HCEC 1CT (cell line): Measurements from ENCODE around the gene RIPK4.
"Not testable (repeated sequence)": the region's sequence is repeated elsewhere in the genome, so short reads cannot be mapped to it uniquely, and the experiment has no call there.

Source experiments
- DNase-seq: peaks from one replicate; pipeline ENCODE4 v3.0.0-alpha.2; 2017

The RIPK4 gene

DNA sequence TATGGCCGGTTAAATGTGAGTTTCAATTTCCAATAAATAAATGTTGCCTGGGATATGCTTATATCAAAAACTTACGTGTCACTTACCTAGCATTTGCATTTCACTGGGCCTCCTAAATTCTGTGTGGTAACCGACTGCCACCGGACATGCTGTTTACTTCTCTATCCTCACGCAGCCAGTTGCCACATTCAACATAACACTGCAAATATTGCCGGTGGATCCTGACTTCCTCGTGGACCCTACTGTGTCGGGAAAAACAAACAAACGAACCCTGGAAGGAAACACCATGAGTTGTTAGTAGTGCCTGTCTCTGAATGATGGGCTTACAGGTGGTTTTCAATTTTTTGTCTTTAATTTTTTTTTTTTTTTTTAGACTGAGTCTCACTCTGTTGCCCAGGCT is 54.1 kb downstream of the RIPK4 start:
- no peak for DNase-seq

DNA sequence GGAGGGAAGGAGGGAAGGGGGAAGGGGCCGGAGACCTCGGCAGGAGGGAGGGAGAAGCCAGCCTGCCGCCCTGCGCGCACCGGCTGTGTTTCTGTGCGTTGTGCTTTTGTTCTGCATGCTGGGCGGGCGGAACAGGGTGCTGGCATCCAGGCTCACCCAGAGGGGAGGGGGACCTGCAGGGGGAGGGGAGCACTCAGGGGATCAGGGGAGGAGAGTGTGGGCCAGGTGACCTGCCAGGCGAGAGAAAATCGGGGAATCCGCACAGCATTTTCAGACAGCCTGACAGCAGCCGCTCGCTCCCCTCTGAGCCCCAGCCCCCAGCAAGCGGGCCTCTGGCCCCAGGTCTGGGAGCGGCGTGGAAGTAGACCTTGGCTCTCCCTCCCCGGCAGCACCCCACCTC is 54.7 kb downstream of the RIPK4 start:
- no peak for DNase-seq

DNA sequence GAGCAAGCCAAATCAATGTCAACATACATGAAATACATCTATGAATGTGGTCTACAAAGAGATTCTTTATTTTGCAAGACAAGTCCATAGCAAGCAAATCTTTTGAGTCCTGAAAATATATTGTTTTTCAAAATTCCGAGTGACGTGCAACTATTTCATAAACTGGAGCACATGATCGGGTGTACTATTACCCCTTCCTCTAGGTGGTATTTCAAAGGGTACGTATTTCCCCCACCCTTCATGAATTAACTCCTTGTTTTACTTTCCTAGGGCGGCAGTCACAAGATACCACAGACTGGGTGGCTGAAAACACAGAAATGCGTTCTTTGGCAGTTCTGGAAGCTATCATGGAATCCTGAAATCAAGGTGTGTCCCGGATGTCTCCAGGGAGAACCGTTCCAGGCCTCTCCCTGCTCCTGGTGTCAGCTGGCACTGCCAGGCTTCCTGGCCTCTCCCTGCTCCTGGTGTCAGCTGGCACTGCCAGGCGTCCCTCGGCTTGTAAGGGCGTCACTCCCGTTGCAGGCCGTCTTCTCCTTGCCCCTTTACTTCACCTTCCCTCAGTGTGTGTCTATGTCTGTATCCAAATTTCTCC is 55.3 kb downstream of the RIPK4 start:
- no peak for DNase-seq

DNA sequence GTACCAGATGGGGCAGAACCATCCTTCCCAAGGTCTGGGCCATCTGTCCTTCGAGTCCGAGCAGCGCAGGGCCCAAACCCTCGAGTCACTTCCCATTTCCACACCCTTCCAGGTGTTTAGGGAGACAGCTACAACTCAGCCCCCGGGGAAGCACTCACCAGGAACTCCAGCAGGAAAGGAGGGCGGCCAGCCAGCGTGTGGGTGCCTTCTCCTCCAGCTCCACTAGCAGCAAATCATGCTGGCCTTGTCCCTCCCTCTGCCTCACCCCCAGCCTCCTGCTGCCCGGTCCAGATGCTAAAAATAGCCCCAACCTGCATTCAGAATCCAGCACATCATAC is 56.1 kb downstream of the RIPK4 start:
- no peak for DNase-seq

DNA sequence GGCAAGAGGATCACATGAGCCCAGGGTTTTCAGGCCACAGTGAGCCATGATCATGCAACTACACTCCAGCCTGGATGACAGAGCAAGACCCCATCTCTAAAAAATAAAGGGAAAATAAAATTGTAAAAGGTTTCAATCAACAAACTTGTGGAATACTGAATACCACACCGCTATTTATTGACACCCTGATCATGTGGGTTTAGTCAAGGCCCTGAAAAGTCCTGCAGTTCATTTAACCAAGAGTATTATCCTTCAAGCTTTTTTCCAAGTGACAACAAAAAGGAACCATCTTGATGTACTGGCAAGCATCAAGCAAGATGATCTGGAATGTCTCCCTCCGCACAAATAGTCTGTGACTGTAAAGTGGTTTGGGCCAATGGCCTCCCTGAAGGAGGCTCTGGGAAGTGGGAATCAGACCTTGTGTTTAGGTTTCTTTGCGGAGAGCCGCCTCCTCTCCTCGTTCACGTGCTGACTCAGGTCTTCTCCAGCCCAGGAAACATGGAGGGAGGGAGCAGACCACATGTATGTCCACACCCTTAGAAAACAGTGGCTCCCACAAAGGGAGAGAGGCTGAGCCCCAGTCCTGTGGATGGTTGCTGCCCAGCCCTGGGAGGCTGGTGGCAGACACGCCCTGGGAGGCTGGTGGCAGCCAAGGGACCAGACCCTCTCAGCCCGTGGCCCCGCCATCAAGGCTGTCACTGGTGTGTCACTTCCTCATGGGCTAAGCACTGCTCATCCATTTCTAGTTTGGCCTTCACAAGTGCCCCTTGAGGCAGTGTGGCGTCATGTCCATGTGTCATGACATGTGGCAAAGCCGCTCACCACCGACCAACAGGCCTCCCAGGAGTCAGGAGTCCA is 56.7 kb downstream of the RIPK4 start:
- DNase-seq, result no peak

DNA sequence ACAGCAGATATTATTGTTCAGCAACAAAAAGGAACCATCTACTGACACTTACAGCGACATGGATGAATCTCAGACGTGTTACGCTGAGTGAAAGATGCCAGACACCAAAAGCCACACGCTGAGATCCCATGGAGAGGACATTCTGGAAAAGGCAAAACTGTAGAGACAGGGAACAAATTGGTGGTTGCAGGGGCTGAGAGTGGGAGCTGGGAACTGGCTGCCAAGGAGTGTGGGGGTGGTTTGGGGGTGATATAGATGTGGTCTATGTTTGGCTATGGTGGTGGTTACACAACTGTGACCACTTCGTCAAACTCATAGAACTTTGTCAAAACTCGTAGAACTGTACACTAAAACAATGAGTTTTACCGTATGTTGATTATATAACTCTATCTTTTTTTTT is 57.7 kb downstream of the RIPK4 start:
- no peak for DNase-seq

DNA sequence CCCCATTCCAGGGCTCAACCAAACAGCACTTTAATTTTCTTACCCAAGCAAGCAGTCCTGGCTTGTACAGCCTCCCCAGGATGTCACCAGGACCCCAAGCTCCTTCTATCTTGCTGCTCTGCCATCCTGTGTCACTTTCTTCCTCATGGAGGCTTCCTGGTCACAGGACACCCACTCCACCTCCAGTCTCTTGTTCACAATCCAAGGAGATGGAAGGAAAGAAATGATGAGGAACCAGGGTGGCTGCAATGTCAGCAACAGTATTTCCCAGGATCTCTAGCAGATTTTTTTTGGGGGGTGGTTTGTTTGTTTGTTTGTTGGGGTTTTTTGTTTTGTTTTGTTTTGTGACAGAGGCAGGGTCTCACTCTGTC is 58.9 kb downstream of the RIPK4 start:
- no peak for DNase-seq

DNA sequence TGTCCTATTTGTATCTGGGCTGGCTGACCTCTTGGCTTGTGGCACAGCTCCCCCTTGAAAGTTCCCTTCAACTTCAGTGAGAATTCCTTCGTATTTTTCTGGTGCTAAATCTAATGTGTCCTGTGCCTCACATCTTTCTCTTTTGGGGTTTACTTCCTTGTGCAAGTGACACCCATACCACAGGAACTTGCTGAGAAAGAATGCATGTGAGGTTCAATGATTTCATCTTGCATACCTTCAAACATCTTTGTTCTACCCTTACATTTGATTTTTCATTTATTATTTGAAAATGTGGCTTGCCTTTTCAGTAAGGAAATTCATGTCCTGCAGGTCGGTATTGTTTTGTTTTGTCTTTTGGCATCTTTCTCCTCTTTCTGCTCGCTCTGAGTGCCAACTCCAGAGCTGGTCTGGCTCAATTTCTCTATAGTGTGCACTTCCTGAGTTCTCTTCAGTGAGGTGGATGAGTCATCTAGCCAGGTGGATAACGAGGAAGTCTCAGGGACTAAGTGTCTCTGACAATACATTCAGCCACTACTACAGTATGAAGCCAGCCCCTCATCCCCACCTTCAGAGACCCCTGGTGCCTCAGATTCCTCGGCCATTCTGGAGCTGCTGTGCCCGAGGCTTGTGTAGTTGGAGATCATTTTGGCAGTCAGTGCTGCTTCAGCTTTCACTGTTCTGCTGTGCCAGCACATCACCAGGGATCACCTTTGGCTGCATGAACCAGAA is 59.5 kb downstream of the RIPK4 start:
- no peak for DNase-seq

DNA sequence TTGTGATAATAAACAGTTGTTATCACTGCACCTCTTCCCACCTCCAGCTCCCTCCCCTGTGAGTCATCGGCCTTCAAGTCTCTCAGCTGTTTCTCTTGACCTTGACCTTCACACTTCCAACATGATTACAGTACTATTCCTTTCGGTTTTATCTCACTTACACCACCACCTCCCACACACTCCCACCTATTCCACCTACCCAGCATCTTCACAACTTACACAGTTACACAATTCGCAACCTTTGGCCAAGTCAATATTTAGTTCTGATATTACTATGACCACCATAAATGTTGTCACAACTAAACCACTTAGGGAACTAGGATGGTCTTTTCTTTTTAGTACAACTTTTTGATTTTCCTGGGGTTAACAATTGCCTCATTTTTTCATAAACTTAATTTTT is 60.2 kb downstream of the RIPK4 start:
- DNase-seq, result no peak

DNA sequence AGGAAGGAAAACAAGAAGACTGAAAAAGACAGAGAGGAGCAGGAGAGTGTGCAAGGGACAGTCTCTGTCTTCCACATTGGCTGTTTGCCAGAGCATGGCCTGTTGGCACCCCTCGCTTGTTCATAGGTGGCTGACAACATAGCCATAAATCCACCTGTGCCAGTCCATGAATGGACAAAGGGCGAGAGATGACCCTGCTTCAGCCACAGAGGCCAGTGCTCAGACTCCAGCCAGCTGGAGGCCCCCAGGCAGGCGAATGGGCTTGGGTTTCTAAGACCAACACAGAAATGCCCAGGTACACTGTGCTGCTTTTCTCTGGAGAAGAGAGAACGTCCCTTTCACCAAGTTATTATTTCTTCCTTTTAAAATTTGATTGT is 60.6 kb downstream of the RIPK4 start:
- DNase-seq, result no peak

DNA sequence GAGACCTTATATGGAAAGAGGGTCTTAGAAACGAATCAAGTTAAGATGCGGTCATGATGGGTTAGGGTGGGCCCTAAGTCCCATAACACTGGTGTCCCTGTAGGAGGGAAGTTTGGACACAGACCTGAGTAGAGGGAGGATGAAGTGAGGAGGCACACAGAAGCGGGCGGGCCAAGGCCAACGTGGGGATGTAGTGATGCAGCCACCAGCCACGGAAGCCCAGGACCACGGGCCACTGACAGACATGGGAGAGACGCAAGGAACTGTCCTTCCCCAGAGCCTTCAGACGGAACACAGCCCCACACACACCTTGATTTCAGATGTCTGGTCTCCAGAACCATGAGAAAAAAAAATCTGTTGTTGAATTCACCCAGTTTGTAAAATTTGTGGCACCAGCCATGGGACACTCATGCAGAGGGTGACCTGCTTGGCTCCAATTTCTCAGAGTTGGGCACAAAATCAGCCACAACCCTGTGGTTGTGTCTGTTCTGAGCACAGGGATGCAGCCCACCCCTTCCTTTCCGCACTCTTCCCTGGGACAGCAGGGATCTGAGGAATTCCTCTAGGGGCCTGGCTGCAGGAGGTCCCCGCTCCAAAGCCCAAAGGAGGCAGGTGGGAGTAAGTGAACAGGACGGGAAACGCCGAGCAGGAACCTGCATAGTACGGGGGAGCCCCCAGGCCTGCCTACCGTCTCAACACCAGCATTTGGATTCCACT is 61.1 kb downstream of the RIPK4 start:
- no peak for DNase-seq

DNA sequence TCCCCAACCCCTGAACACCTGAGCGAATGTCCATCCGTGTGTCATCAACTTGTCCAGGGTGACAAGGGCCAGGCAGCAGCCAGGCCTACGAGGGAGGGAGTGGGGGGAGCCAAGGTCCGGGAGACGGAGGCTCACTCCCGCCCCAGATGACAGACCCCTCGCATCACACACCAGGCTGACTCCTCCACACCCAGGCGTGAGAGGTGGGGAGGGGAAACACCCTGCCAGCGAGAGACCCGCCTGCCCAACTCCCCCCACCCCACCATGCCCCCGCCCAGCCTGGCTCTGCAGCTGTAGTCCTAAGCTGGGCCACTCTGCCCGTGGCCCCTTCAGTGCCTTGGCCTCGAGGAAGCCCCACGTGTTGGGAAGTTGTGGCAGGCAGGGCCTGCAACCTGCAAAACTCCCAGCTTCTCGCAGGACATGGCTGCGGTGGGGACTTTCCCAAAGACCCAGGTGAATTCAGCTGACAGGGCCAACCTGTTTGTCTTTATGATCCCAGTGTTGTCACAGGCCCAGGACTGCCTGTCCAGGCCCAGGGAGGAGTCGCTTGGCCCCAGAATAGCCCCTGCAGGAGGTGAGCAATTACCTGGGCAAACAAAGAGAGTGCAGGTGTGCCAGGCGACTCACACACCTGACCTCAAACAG is 62.9 kb downstream of the RIPK4 start:
- DNase-seq, result no peak

DNA sequence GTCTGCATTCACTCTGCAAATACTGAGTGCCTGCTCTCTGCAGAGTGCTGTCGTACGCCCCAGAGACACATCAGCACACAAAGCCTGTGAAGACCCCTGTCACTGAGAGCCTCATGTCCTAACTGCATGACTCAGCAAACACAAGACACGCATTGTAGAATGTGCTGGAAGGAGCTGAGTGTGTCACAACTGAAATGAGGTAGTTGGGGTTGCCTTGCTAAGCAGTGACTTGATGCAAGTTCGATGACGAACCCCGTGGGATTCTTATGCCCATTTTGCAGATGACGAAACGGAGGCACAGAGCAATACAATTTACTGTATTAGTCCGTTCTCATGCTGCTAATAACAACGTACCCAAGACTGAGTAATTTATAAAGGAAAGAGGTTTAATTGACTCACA is 65.1 kb downstream of the RIPK4 start:
- no peak for DNase-seq

DNA sequence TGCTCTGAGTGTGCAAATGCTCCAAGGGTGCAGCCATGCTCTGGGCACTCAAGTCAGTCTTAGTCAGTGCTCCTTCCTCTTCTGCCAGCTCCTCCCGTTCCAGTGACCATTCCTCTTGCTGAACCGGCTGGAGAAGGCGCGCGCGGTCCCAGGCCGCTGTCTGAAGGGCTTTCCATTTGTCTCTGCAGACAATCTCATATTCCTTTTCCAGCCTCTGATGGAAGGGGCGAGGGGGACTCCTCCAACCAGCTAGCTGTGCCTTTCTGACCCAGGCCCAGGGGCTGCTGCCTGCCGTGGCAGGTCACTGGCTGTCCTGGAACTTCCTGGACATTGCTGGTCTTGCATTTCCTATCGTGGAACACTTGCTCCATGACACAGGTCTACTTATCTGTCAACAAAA is 67.5 kb downstream of the RIPK4 start:
- no peak for DNase-seq

DNA sequence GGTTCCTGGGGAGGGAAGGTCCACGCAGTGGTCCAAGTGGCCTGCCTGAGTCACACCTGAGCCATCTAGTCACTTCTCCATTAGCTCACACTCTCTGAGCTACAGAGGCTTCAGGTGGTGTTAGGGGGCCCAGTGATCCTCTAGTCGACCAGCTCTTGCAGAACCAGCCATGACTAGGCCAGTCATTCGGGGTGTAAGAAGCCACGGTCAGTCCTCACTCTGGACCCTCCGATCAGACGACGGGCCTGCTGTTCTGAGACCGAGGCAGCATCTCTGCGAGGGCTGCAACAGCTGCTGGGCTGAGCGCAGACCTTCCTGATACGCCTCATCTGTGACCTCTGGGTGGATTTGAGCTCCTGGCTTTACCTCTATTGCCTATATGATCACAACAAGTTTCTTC is 68.8 kb downstream of the RIPK4 start:
- no peak for DNase-seq

DNA sequence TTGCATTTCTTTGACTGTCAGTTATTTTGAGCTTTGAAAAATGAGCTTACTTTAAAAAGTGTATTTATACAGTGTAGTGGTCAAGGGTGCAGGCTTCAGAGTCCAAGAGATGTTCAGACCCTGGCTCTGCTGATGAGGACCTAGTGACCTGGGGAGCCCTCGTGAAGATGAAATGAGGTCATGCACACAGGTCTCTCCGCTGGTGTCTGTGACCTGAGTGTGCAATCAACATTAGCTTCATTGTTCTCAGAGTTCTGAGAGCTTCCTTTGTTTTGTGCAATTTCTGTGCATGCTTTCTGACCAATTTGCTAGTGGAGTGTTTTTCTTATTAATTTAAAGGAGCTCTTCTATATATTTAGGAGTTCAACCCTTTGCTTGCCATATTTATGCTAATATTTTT is 71.3 kb downstream of the RIPK4 start:
- no peak for DNase-seq

DNA sequence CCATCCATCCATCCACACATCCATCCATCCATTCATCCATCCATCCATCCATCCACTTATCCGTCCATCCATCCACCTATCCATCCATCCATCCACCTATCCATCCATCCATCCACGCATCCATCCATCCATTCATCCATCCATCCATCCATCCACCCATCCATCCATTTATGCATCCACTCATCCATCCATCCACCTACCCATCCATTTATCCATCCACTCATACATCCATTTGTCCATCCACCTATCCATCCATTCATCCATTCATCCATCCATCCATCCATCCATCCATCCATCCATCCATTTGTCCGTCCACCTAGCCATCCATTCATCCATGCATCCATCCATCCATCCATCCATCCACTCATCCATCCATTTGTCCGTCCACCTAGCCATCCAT is 72.8 kb downstream of the RIPK4 start:
- DNase-seq, result not testable (repeated sequence)

DNA sequence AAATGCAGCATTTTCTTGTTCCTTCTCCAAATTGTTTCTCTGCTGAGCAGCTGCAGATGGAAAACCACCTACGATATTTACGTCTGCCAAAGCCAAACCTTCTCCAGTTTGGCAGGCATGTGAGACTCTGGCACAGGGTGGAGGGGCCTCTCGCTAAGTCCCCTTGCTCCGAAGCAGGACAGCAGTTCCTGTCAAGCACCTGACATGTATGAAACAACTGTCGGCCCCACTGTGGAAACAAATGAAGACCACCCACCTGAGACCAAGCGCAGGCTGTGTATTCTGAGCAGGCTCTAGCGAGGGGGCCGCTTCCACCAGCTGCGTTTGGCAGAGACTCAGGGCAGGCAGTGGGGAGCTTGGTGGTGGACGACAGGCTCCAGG is 74.7 kb downstream of the RIPK4 start:
- no peak for DNase-seq

DNA sequence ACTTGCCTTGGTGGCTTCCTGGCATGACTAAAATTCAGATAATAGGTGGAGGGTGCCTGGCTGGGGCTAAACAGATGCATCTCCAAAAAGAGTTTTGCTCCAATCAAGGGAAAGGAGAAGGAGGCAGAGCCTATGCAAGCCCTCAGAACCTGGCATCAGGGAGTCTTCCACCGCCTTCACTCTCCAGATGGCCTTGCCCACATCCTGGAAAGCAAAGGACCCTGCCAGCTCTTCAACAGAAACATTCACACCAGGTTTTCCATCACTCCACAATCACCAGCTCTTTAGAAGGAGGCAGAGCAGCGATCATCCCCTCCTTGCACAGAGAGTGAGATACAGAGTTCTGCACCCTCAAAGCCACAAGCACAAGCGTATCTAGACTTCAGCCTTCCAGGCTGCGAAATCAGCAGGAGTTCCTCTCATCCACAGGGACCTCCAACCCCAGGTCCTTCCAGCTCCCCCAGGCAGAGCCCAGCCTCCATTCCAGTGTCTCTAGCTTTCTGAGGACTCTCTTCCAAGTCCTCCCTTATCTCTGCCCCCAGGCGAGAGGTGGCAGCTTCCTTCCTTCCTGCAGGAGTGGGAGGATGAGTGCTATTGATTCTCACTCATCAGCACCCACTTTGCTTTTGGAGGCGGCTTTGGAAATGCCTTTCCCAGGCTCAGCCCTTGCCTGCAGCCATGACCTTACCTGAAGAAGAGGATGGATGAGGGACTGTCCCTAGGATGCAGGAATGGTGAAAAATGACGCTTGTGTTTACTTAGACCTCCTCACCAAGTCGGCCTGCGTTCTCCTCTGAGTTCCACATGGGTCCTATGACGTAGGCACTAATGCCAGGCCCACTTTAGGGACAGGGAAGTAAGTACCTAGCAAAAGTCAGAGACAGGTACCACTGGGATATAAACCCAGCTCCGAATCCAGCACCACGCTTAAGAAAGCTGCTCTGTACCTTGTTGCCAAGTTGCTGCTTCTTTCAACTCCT is 75.4 kb downstream of the RIPK4 start:
- no peak for DNase-seq
